Right cardiac atrium (tissue), 5 donors: Measurements from ENCODE around the gene TBC1D23. TPM values are rescaled to one million over a fixed set of nuclear protein-coding genes. Genes with fewer than 3 reads are reported as not detected.

Experiments
- ATAC-seq, 2 donors: fragments of 200-7000 bp; cut with Tn5 transposase; one replicate each; pipeline versions ENCODE4 v1.8.0 to v1.9.1; 2020; ENCODE audit warnings: moderate library complexity in 2 of 2, mild to moderate bottlenecking in 1 of 2
- DNase-seq, 3 donors: peaks; one replicate each; pipeline ENCODE4 v3.0.0-alpha.2; 2020
- H3K27ac ChIP-seq: one replicate; pipeline ENCODE4 v1.5.1; 2013; ENCODE audit warnings: mild to moderate bottlenecking, low read length, control low read depth, moderate library complexity
- H3K27me3 ChIP-seq: one replicate; pipeline ENCODE4 v1.6.1; 2013; ENCODE audit not compliant: control insufficient read depth, insufficient read depth
- H3K4me1 ChIP-seq: one replicate; pipeline ENCODE4 v1.6.1; 2013; ENCODE audit warnings: low read length; ENCODE audit not compliant: control insufficient read depth, insufficient read depth
- H3K4me3 ChIP-seq: one replicate; pipeline ENCODE4 v1.5.1; 2013; ENCODE audit warnings: low read length, control low read depth
- H3K9me3 ChIP-seq: one replicate; pipeline ENCODE4 v1.6.1; 2013; ENCODE audit warnings: low read length; ENCODE audit not compliant: control insufficient read depth
- intact Hi-C, 4 donors: fragments of 100-400 bp; cut with DNase I; formaldehyde crosslinking; loops; one replicate each; pipeline versions ENCODE4 v1.11.0 to v1.14.0; 2022 to 2023
- polyA plus RNA-seq: library from polyadenylated mRNA; stranded (reverse); fragments of 200-250 nt; gene quantifications from one replicate; pipeline ENCODE4 v1.2.3, GENCODE V29; 2013
- total RNA-seq, 4 donors: library from RNA; stranded (reverse); fragmentation: NEBNext Ultra II Directional; extraction: Animal tissue kit (Norgen Biotek cat#: 25700); gene quantifications; one replicate each; pipeline ENCODE4 v1.2.1, GENCODE V29; 2021
- donor health status: healthy with polysubstance abuse.
- donor health status: DM: no; HTN: yes; CAD: no.
- donor health status: DM: no; HTN: no; CAD: no.
- donor health status: DM: no; HTN: yes; CAD: no; lungs with severe emphysema.
- donor health status: DM: yes; HTN: yes; CAD: no.

TBC1D23 gene
- total and polyA plus RNA-seq, 5 donors, result 15.0 to 37.4 (median 31.1) TPM

GRCh38 chr3:100374521-100374920 lies 113.7 kb downstream of the TBC1D23 start:
- Histone ChIP-seq H3K27me3 (no peaks in the 10 kb centered on the region), H3K9me3 (no peaks in the 10 kb centered on the region), H3K27ac (no peak overlapping the region), H3K4me3 (no peak overlapping the region), H3K4me1 (no peaks in the 10 kb centered on the region)
- ATAC-seq (no peak), DNase-seq (no peak)
- intact Hi-C loops, result no loop called here

Other genes starting within 250 kb of the TBC1D23 start
- gene FILIP1L, start 146.5 kb upstream of the TBC1D23 start, total RNA-seq, result 10 to 100 TPM; 53.6 to 88.3 (median 68.7) TPM
- gene FILIP1L, start 146.5 kb upstream of the TBC1D23 start, polyA plus RNA-seq, result 42.2 TPM
- gene NIT2, start 73.8 kb downstream of the TBC1D23 start, total RNA-seq, result 10 to 100 TPM; 32.1 to 44.3 (median 37.1) TPM
- 26.9 TPM for gene NIT2, start 73.8 kb downstream of the TBC1D23 start, polyA plus RNA-seq
- 10 to 100 TPM; 44.1 to 56.4 (median 51.0) TPM for gene TOMM70, start 140.1 kb downstream of the TBC1D23 start, total RNA-seq
- 28.4 TPM for gene TOMM70, start 140.1 kb downstream of the TBC1D23 start, polyA plus RNA-seq
- 1 to 10 TPM; 4.1 to 6.9 (median 4.5) TPM for gene LNP1, start 140.5 kb downstream of the TBC1D23 start, total RNA-seq
- 4.1 TPM for gene LNP1, start 140.5 kb downstream of the TBC1D23 start, polyA plus RNA-seq
- 10 to 100 TPM in 3 of 4 donors, 1 to 10 TPM in 1; 7.6 to 21.0 (median 15.3) TPM for gene TMEM45A, start 231.6 kb downstream of the TBC1D23 start, total RNA-seq
- gene TMEM45A, start 231.6 kb downstream of the TBC1D23 start, polyA plus RNA-seq, result 8.9 TPM